Heart right ventricle (tissue), 16 donors: ENCODE measurements around the gene SRP14. TPM values are rescaled to one million over a fixed set of nuclear protein-coding genes. Genes with fewer than 3 reads are reported as not detected.
"Not testable (repeated sequence)": the region's sequence is repeated elsewhere in the genome, so short reads cannot be mapped to it uniquely, and the experiment has no call there.

Source experiments
- ATAC-seq, 8 donors: fragments of 200-7000 bp; cut with Tn5 transposase; one replicate each; pipeline ENCODE4 v1.9.1; 2020; ENCODE audit warnings: mild to moderate bottlenecking in 8 of 8, moderate library complexity in 8 of 8, moderate number of reproducible peaks in 1 of 8
- DNase-seq, 2 donors: peaks; one replicate each; pipeline ENCODE4 v3.0.0-alpha.2; 2020
- H3K27ac ChIP-seq, 10 donors: fragments of 200-600 bp; sonication (generic) in 2 of 10; one replicate each; pipeline versions ENCODE4 v1.5.0 to v1.8.0; 2020 to 2022; ENCODE audit warnings: mild to moderate bottlenecking in 3 of 10
- H3K27me3 ChIP-seq, 7 donors: fragments of 200-600 bp; one replicate each; pipeline ENCODE4 v1.8.0; 2021 to 2022; ENCODE audit warnings: mild to moderate bottlenecking in 2 of 7
- H3K36me3 ChIP-seq, 9 donors: fragments of 200-600 bp; sonication (generic) in 1 of 9; one replicate each; pipeline versions ENCODE4 v1.5.0 to v1.8.0; 2020 to 2022; ENCODE audit warnings: mild to moderate bottlenecking in 2 of 9
- H3K4me1 ChIP-seq, 9 donors: fragments of 200-600 bp; sonication (generic) in 1 of 9; one replicate each; pipeline versions ENCODE4 v1.5.0 to v1.8.0; 2020 to 2022; ENCODE audit warnings: mild to moderate bottlenecking in 4 of 9
- H3K4me3 ChIP-seq, 10 donors: fragments of 200-600 bp; sonication (generic) in 2 of 10; one replicate each; pipeline versions ENCODE4 v1.5.0 to v1.8.0; 2020 to 2022; ENCODE audit warnings: mild to moderate bottlenecking in 7 of 10, moderate library complexity in 2 of 10
- H3K9me3 ChIP-seq, 11 donors: fragments of 200-600 bp in 10 of 11; sonication (generic) in 2 of 11; one replicate each; pipeline versions ENCODE4 v1.5.0 to v1.8.0; 2013 to 2022; ENCODE audit warnings: mild to moderate bottlenecking in 2 of 11, control low read depth in 1 of 11, moderate library complexity in 1 of 11
- CTCF ChIP-seq, 9 donors: fragments of 200-600 bp; sonication (generic) in 2 of 9; IDR thresholded peaks; one replicate each; pipeline versions ENCODE4 v1.5.0 to v1.8.0; 2021 to 2022; ENCODE audit warnings: antibody characterized with exemption in 9 of 9, mild to moderate bottlenecking in 5 of 9, moderate library complexity in 1 of 9
- WGBS, 2 donors: extraction: QIAGEN DNeasy Blood & Tissue Kit; methylation state at CpG; one replicate each; pipeline ENCODE4 v1.1.7; 2013; ENCODE audit warnings: inconsistent platforms in 1 of 2; 5-methylcytosine and 5-hydroxymethylcytosine counted together
- intact Hi-C, 10 donors: fragments of 100-400 bp; cut with DNase I; formaldehyde crosslinking; loops; one replicate each; pipeline versions ENCODE4 v1.11.1 to v1.14.2; 2022
- polyA plus RNA-seq, 2 donors: library from polyadenylated mRNA; stranded (reverse); fragments of 200-250 nt; gene quantifications; one replicate each; pipeline ENCODE4 v1.2.3, GENCODE V29; 2013
- total RNA-seq, 10 donors: library from RNA; stranded (reverse); fragmentation: NEBNext Ultra II Directional in 3 of 10; extraction: Animal tissue kit (Norgen Biotek cat#: 25700) in 3 of 10; gene quantifications; one replicate each; pipeline versions ENCODE4 v1.2.1 to v1.2.4, GENCODE V29; 2021 to 2023
- donor health status: Arrhythmogenic right ventricular cardiomyopathy.
- donor health status: ischemic (EF 13 %, LVEDD 7.1; RV severe dilation, severe dysfunction).
- donor health status: healthy with polysubstance abuse.
- donor health status: DM: no; HTN: yes; CAD: no.
- donor health status: DM: no; HTN: no; CAD: no.
- donor health status: ischemic (EF 25% LVEDD 6.9; RV normal size, moderate dysfunction).
- donor health status: ischemic (EF 25% LVEDD 5.7; RV mildly dilated, moderate dysfunction).
- donor health status: healthy.
- donor health status: DM: yes; HTN: yes; CAD: no.
- donor health status: Ischemic cardiomyopathy.
- donor health status: ischemic (EF 35%, LVEDD 5.7; RV mildly dilated, moderate dysfunction).
- donor health status: nonischemic (EF 11% LVEDD 7.7; RV severe dilation, severe dysfunction).
- donor health status: DM: yes; HTN: yes; CAD: no.
- donor health status: PGD.
- donor health status: ischemic (EF 29% LVEDD 5.4; RV normal size, mild dysfunction).
- donor health status: nonischemic (EF 23%, LVEDD 6.1; RV moderate dilation, normal function).

The SRP14 gene
- total and polyA plus RNA-seq, 12 donors: 189 to 699 (median 216) TPM

- DNase-seq: no peak
- peaks cover 8 to 52% (median 44%) of the 10 kb centered on the region in 9 donors for H3K4me1 ChIP-seq
- intact Hi-C loops: loop anchor here in 3 of 10 donors (5.0 to 10.0 kb wide), 3 partner anchors 122 to 384 kb away; partner anchors contain the start of gene BUB1B (in 1 of the 3)
- H3K36me3 ChIP-seq: peaks cover 0 to 24% (median 14%) of the 10 kb centered on the region in 9 donors
- H3K9me3 ChIP-seq: no peaks in the 10 kb centered on the region
- WGBS, 2 donors: 81 to 88% methylated on average over 3 of the region's 3 CpGs
- ATAC-seq: no peak
- no peaks in the 10 kb centered on the region for H3K27me3 ChIP-seq
- TF ChIP-seq CTCF (IDR thresholded peaks at IDR 0.05): no peak
- no peak overlapping the region for H3K4me3 ChIP-seq
- peak overlapping the region in 7 of 10 donors; percentile 91 to 98 (median 97) for H3K27ac ChIP-seq
Observed at GRCh38 chr15:40040770-40041169, 1.8 kb upstream of the SRP14 start.

GRCh38 chr15:40040293-40040635 is 1.3 kb upstream of the SRP14 start:
- DNase-seq (no peak), ATAC-seq (no peak)
- Histone ChIP-seq H3K27ac (peak overlapping the region in 7 of 10 donors; percentile 91 to 98 (median 97)), H3K9me3 (no peaks in the 10 kb centered on the region), H3K36me3 (peaks cover 0 to 29% (median 19%) of the 10 kb centered on the region in 9 donors), H3K4me3 (peak overlapping the region in 4 of 10 donors; percentile 65 to 83 (median 71)), H3K4me1 (peaks cover 8 to 47% (median 39%) of the 10 kb centered on the region in 9 donors), H3K27me3 (no peaks in the 10 kb centered on the region)
- WGBS, 2 donors: 49 to 66% methylated on average over 6 of the region's 6 CpGs
- TF ChIP-seq CTCF (IDR thresholded peaks at IDR 0.05): no peak
- intact Hi-C loops: loop anchor here in 3 of 10 donors (5.0 to 10.0 kb wide), 3 partner anchors 122 to 385 kb away; partner anchors contain the start of gene BUB1B (in 1 of the 3)

GRCh38 chr15:40038275-40038637 is 725 bp downstream of the SRP14 start:
- Histone ChIP-seq H3K36me3 (peaks cover 0 to 49% (median 39%) of the 10 kb centered on the region in 9 donors), H3K27ac (peak overlapping the region; percentile 77 to 98 (median 95)), H3K4me3 (peak overlapping the region; percentile 49 to 94 (median 78)), H3K27me3 (no peaks in the 10 kb centered on the region), H3K4me1 (peaks cover 5 to 58% (median 33%) of the 10 kb centered on the region in 9 donors), H3K9me3 (no peaks in the 10 kb centered on the region)
- no peak for TF ChIP-seq CTCF (IDR thresholded peaks at IDR 0.05)
- no peak for DNase-seq
- ATAC-seq: no peak
- 1% methylated on average over 18 of the region's 18 CpGs for WGBS, 2 donors
- intact Hi-C loops: loop anchor here in 3 of 10 donors (10.0 kb wide), 1 partner anchor 253 kb away; the partner anchor contains the start of gene FSIP1 (in 3 of the 3)

- H3K27me3 ChIP-seq: no peaks in the 10 kb centered on the region
- peak overlapping the region; percentile 49 to 94 (median 78) for H3K4me3 ChIP-seq
- 21 to 25% methylated on average over 3 of the region's 3 CpGs for WGBS, 2 donors
- H3K9me3 ChIP-seq: no peaks in the 10 kb centered on the region
- intact Hi-C loops: loop anchor here in 3 of 10 donors (10.0 kb wide), 1 partner anchor 253 kb away; the partner anchor contains the start of gene FSIP1 (in 3 of the 3)
- no peak for ATAC-seq
- TF ChIP-seq CTCF (IDR thresholded peaks at IDR 0.05): no peak
- H3K4me1 ChIP-seq: peaks cover 5 to 62% (median 38%) of the 10 kb centered on the region in 9 donors
- DNase-seq: no peak
- H3K36me3 ChIP-seq: peaks cover 0 to 55% (median 43%) of the 10 kb centered on the region in 9 donors
- H3K27ac ChIP-seq: peak overlapping the region in 9 of 10 donors; percentile 77 to 98 (median 96)
Observed at GRCh38 chr15:40037721-40038120, 1.3 kb downstream of the SRP14 start.

- H3K27ac ChIP-seq: not testable (repeated sequence)
- 95 to 100% methylated on average over 1 of the region's 1 CpG for WGBS, 2 donors
Observed at GRCh38 chr15:40035182-40035581, 3.8 kb downstream of the SRP14 start.

More at GRCh38 chr15:40035182-40035581, 3.8 kb downstream of the SRP14 start:
- H3K27me3 ChIP-seq, H3K9me3 ChIP-seq, ATAC-seq, DNase-seq, H3K4me3 ChIP-seq: not testable (repeated sequence)
- intact Hi-C loops: loop anchor here in 3 of 10 donors (10.0 kb wide), 1 partner anchor 250 kb away; the partner anchor contains the start of gene FSIP1 (in 3 of the 3)
- Histone ChIP-seq H3K4me1 (peaks cover 12 to 78% (median 54%) of the 10 kb centered on the region in 9 donors), H3K36me3 (peaks cover 0 to 79% (median 43%) of the 10 kb centered on the region in 9 donors)
